ENCODE results near the gene SNAP25. TPM values are rescaled to one million over a fixed set of nuclear protein-coding genes. Genes with fewer than 3 reads are reported as not detected.

SNAP25 gene
- polyA plus RNA-seq, 1 donor: 8.4 TPM

- no peak for DNase-seq
Observed at GRCh38 chr20:10263385-10264165, 44.9 kb downstream of the SNAP25 start.

GRCh38 chr20:10264166-10264558 is 45.5 kb downstream of the SNAP25 start:
- DNase-seq: no peak

GRCh38 chr20:10268636-10269035 is 50.0 kb downstream of the SNAP25 start:
- DNase-seq: no peak

DNA sequence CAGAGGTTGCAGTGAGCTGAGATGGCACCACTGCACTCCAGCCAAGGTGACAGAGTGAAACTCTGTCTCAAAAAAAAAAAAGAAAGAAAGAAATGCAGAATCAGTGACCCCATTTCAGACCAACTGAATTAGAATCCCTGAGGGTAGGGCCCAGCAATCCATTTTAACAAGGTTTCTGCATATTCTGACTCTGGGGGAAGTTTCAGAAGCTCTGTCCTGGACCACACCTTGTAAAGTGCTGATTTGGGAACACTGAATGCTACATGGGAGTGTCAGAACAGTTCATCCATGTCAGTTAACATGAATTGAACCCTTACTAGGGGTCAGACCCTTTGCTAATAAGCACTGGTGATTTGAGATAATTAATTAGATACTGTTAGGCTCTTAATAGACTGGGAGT is 52.0 kb downstream of the SNAP25 start:
- DNase-seq: no peak

DNA sequence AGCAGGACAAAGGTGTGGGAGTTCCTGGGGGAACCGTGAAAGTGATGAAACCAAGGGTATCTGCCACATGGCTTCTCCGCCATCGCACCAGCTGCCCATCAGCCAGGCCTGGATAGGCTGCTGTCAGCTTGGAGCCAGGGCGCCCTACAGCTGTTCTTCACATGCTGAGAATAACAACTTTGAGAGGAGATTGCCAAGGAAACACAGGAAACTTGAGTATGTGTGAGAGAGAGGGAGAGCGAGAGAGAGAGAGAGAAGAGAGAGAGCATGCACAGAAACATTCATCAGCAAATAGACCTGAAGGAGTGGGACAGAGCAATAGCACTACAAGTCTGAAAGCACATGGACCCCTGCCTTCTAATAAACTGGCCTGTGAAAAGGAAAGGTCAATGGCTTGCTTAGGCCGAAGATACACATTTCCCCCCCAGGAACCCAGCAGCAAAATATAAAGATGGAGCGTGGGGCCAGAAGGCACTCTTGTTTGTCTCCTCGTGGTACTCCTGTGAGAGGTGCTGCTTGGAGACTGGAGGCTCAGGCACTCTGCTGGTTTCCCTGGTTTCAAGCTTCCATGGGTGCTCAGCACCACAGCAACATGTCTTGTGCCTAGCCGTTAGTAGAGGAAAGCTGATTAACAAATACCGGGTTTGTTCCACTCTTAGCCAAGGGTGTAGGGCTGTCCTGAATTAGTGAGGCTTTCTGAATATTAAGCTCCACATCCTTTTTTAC is 53.0 kb downstream of the SNAP25 start:
- no peak for DNase-seq

- no peak for DNase-seq
Observed at GRCh38 chr20:10276878-10277580, 58.4 kb downstream of the SNAP25 start.

DNA sequence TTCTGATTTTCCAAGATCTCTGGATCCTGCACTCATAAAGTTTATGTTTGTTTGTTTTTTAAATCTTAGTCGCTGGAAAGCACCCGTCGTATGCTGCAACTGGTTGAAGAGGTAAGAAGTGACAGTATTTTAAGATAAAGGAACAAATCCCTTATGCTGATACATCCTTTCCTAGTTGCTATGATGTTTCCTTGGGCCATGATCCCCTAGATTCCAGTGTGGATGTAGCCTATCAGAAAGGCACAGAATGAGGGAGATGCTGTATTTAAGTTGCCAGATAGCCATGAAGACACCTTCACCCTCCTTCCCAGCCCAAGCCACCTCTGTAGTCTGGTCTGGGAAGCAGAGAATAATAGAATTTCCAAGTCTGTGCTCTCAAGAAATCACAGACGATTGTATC is 59.0 kb downstream of the SNAP25 start:
- no peak for DNase-seq

- DNase-seq: no peak
Observed at GRCh38 chr20:10278412-10278811, 59.8 kb downstream of the SNAP25 start.

DNA sequence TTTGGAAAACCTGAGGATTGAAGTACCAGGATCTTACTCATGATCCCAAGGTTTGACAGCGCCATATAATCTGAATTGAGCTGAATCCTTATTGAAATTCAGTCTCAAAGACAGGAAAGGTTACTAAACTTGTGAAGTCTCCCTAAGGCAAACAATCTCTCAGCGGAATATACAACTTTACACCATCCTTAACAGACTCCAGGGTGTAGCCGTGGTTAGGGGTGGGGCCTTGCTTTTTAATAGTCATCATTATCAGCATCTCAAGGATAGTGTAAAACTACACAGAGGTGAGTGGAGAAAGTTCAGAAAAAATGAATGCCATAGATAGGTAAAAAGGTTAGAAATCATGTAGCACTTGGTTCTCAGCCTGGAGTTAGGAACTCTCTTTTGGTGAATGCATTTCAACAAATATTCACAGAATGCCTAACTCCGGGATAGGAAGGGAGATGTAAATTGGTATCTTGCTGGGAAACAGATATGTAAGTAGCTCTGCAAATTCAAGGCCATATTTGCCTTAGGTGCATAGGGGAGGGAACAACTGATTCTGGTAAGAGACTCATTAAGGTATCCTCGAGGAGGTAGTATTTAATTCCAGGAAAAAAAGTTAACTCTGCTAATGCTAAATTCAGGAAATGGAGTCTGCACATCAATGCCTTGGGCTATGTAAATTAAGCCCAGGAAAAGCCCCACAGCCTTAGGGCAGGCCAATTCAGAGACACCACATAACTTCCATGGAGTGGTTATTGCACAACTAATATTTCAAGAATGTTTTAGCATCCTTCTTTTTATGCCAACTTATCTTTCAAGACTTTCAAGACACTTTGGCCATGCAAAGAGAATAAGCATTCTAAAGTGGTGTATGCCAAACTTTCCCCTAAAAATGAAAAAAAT is 61.6 kb downstream of the SNAP25 start:
- no peak for DNase-seq

DNA sequence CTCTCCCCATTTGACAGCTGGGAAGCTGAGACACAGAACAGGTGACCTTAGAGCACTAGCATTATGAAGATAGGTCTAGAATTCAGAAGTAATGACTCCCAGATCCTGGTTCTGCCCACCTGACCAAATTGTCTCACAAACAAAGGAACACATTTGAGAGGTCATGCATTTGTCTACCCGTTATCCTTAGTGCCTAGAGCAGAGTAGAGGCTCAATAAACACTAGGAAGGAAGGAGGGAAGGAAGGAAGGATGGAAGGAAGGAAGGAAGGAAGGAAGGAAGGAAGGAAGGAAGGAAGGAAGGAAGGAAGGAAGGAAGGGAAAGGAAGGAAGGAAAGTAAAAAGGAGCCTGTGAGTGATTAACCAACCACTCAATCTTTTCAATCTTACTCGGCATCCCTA is 63.3 kb downstream of the SNAP25 start:
- no peak for DNase-seq

DNA sequence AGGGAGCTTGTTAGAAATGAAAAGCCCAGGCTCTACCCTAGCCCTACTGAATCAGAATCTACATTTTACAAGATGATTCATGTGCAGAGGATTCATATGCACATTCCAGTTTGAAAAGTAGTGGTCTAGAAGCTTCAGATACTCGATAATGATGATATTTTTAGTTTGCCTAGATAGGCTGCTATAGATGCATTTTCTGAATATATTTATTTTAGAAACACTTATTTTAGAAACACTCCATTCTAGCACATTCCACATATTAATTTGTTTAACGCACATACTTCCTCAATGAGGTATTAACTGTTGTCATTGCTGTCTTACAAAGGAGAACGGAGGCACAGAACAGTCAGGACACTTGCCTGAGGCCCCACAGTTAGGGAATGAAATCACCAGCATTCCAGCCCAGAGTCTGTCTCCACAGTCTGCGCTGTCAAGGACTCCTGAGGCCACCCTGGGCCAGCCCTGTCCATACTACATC is 64.4 kb downstream of the SNAP25 start:
- DNase-seq: no peak

DNA sequence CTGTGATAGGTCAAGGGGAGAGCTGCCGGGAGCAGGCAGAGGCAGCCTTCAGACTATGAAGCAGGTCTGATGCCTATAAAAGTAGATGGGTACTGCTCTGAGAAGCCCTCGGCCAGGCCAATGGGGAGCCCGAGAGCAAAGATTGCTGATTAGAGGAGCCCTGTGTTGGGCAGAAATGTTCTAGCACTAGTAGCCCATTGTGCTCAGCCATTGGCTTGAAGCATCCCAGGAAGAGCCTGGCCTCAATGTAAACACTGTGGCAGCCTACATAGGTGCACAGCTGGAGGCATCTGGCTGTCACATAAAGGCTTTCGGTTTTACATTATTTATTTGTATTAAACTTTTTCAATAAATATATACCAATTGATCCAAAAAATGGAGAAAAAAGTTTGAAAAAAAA is 67.7 kb downstream of the SNAP25 start:
- DNase-seq: no peak

GRCh38 chr20:10288421-10288820 is 69.8 kb downstream of the SNAP25 start:
- no peak for DNase-seq

- no peak for DNase-seq
Observed at GRCh38 chr20:10288954-10289646, 70.5 kb downstream of the SNAP25 start.

DNA sequence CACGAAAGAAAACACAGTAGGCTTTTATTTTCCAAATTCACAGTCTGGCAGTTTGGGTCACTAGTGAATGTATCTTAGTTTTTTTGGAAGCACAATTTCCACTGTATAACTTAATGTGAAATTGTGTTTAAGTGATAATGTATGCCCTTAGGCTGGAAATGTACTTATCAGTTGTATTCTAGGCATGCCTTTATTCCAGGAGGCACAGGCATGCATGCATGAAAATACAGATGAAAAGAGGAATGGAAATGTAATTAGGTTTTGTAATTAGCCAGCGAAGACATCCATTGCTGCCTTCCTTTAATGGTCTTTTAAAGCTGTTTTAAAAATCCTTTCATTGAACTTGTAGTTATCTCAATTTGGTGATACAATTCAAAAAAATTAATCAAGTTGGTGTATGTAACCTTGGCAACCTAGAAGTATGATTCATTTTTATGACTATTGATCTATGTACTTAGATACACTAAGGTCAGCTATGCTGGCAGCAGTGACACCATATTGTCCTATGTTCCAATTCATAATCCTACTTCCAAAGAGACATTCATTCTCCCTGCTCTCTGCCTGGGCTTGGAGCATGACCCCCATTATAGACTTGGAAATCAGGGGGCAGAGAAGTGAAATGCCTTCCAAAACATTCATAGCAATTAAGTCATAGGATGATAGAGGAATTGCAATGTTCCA is 73.1 kb downstream of the SNAP25 start:
- DNase-seq: no peak

- no peak for DNase-seq
Observed at GRCh38 chr20:10297223-10297622, 78.6 kb downstream of the SNAP25 start.

DNA sequence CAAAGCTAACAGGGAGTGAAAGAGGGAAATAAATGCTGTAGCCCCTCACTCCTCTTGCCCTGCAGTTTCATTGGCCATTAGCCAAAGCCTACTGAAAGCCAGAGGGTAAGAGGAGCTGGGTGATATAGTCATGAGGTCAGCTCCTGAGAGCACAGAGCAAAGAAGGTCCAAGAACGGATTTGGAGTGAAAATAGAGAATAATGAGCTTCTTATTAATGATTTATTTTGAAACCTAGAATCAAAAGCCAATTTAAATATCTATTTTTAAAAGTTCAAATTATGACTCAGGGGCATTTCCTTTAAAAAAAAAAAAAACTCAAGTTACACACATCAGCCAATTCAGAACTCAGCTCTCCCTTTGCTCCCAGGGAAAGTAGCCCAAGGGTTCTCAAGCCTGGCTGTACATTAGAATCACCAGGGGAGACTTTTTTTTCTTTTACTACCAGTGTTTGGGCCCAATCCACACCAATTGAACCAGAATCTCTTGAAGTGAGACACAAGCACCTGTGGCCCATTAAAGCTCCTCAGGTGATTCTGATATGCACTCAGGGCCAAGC is 79.1 kb downstream of the SNAP25 start:
- no peak for DNase-seq

- DNase-seq: no peak
Observed at GRCh38 chr20:10300582-10301446, 82.2 kb downstream of the SNAP25 start.

DNA sequence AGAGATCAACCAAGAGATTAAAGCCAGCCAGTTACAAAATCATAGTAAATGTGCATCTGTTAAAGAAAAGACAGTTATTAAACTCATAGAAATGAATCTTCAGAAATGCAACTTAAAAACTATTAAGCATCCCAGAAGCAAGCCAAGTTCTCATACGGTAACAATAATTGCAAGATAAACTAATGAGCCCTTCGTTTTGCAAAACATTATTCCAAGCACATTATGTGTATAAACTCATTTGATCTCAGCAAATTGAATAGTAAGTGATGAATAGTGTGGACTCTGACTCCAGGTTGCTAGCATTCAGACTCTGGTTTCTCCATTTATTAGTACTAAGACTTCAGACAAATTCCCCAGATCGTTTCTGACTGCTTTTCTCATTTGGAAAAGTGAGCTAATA is 85.2 kb downstream of the SNAP25 start:
- no peak for DNase-seq
